COLO668 (cell line): ENCODE data around the gene CDH18.
"Not testable (repeated sequence)": the region's sequence is repeated elsewhere in the genome, so short reads cannot be mapped to it uniquely, and the experiment has no call there.

ENCODE experiments used
- DNase-seq: peaks from one replicate; lab custom pipeline; 2025; ENCODE audit not compliant: unreplicated experiment; lab: John Stamatoyannopoulos, UW

The CDH18 gene

DNA sequence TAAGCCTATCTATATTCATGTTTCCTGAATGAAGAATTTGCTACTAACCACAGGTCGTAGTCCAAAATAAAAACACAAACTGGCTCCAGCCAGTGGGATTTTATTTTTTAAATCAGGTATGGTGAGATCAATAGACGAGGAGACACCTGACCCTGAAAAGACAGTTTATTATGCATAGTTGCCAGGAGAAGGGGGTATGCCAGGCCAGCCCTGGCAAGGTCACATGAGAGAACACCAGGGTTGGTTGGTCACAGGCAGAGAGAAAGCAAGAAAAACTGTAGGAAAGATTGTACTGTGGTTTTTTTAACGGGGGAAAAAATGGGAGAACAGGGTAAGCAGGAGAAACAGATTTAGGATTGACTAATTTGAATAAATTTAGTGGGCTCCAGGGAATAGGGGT is 125.3 kb downstream of the CDH18 start:
- no peak for DNase-seq

DNA sequence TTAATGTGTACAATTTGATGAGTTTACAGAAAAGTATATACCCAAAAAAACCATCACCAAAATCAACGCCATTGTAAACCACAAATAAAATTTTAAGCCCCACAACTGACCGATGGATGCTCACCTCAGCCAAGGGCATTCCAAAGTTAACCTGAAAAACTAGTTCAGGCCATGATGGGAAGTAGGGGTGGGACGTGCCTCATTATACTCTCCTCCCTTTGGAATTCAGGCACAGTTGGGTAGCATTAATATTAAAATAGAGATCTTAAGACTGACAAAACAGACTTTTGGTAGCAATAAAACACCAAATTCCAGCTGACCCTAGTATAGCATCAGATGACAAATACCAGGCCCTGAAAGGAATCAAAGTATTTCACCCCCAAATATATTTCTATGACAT is 129.0 kb downstream of the CDH18 start:
- DNase-seq: no peak

DNA sequence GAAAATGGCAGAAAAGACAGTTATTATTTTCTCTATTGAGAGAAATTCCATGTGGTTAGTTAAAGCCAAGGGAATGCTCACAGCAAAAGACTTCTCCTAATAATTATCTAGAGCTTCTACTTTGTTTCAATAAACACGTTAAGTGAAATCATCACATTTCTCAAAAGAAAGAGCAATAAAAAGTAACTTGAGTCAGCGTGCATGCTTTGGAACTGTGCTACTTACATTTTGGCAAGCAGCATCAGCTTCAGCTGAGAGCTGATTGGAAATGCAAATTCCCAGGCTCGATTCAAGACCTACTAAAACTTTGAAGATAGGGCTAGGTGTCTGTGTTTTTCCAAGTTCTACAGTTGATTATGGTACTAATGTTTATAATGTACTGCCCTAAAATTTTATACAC is 132.1 kb downstream of the CDH18 start:
- no peak for DNase-seq

DNA sequence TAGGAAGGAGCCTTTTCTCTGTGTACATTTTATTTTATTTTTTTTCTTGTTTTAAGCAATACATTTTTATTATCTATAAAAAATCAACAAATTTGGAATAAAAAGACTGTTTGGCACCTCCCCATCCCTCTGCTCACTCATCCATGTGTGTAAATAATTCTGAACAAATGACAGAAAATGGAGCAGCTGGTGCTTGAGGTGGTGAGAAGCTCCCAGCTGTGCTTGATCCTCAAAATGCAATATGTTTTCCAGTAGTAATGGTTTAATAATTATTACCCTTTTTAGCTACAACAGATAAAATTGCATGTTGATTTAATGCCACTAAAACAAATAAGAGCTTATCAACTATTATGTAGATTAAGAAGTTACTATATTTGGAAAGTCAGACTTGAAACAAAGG is 132.5 kb downstream of the CDH18 start:
- no peak for DNase-seq

DNA sequence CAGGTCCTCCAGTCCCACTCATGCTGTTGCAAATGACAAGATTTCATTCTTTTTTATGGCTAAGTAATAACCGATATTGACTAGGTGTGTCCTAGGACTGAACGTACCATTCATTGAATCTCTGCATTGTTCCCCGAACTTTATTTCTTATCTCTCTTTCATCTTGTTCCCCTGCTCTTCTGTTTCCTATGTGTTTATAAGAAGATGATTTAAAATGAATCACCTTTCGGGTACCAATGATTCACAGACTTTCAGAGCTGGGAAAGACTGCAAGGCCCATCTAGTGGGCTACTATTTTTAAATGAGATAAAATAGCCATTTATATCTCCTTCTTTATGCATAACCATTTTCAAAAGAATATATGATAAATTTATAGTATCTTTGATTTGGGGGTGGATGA is 133.0 kb downstream of the CDH18 start:
- no peak for DNase-seq

DNA sequence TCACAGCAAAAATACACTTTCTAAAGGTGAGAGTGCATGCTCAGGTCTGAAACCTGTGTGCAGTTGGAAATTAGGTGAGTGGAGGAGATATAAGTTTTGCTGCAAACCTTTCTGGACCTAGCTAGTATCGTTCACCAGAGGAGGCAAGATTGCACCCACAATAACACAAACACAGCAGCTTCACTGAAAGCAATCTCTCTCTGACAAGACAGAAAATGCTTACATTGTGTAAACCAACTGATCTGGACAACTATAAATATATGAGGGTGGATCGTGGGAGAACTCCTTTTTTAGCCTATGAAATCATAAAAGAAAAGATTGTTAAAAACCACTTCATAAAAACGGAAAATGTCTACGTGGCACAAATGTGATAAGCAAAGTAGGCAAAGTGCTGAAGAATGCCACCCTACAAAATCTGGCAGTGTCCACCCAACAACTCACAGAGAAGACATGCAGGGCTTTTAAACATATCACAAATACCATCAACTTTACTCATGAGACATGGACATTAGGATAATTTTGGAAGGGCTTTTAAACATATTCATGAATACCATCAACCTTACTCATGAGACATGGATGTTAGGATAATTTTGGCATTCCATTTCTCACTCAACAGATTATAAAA is 134.3 kb downstream of the CDH18 start:
- no peak for DNase-seq

DNA sequence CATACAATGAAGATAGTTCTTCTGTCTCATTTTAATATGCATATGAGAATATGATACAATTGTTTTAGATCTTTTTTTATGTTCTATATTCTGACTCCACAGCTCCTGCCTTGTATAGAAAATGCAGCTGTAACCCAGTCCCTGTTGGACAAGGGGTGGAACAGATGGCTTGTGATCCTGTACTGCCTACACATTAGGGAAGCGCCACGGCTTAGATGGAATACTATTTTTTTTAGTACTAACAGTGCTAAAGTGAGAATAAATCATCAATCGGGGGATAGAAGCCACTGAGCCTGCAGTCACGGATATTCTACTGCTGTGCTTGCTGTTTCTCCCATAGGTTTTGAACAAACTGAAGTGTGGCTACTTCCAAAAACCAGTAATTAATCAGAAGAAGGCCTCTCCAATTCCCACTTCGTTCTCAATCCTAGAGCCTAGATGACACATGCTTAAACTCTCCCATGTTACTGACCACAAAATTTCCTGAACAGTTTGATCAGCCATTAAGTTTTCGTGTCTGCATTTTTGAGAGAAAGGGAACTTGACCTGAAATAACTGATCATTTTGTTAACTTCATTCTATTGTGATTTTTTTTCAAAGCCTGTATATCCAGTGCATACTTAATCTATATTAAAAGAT is 150.3 kb downstream of the CDH18 start:
- no peak for DNase-seq

DNA sequence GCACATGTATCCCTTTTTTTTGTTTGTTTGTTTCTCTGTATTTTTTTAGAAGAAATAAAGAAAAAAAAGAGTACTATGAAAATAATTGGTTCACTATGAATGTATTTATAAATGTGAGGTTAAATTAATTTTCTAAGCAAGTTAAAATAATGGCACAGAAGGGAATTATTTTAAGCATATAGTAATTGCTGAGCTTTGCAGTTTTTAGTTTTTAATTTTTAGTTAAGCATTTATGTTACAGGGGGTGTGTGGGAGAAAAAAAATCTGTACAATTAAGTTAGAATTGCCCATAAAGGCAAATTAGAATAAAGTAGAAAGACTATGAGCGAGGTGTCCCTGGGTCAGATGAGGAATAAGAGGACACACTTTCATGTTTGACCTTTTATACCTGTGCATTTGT is 152.6 kb downstream of the CDH18 start:
- no peak for DNase-seq

DNA sequence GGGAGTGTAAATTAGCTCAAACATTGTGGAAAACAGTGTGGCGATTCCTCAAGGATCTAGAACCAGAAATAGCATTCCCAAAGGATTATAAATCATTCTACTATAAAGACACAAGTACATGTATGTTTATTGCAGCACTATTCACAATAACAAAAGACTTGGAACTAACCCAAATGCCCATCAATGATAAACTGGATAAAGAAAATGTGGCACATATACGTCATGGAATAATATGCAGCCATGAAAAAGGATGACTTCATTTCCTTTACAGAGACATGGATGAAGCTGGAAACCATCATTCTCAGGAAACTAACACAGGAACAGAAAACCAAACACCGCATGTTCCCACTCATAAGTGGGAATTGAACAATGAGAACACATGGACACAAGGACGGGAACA is 175.3 kb downstream of the CDH18 start:
- not testable (repeated sequence) for DNase-seq

DNA sequence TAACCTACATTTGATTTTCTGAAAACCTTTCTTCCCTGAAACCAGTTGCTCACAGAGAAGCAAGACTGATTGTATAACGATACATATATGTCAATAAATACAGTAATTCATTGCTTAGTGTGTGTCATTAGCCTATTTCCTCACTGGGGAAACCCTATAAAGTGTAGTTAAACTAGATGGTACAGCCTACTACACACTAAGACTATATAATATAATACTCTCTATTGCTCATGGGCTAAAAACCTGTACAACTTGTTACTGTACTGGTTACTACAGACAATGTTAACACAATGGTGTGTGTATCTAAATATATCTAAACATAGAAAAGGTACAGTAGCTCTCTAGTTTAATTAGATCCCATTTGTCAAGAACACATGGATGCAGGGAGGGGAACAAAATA is 181.2 kb downstream of the CDH18 start:
- DNase-seq: no peak

DNA sequence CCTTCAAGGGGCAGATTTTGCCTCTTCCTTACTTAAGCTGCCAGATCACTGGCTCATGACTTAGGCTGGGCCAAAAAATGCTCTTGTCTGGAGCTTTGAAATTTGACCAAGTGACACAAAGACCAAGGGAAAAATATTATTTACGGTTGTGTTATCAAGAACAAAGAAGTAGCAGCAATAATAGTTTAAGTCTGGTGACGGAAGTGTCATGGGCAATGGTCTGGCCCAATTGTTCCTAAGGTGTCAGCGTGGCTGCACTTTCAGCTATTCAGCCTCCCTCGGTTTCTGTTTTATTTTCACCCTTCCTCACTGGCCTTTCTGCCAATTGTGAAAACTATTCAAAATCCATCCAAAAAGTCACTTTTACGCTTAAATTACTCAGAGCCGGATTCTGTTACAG is 185.3 kb downstream of the CDH18 start:
- DNase-seq: no peak

DNA sequence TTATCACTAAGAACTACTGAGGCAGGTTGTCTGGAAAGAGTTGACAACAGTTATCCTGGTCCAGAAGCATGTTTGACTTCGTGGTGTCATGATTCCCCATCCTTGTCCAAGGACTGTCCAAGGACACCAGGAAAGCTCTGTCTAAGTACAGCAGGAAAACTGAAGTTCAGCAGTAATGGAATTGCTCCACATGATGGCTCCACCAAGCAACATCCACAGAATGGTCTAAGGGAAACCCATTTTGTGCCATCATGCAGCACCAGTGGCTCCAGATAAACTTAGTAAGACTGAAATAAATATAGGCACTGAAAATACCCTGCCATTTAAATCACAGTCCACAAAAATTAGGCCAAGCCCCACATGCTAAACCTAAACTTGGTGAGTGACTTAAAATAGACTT is 192.8 kb downstream of the CDH18 start:
- no peak for DNase-seq

DNA sequence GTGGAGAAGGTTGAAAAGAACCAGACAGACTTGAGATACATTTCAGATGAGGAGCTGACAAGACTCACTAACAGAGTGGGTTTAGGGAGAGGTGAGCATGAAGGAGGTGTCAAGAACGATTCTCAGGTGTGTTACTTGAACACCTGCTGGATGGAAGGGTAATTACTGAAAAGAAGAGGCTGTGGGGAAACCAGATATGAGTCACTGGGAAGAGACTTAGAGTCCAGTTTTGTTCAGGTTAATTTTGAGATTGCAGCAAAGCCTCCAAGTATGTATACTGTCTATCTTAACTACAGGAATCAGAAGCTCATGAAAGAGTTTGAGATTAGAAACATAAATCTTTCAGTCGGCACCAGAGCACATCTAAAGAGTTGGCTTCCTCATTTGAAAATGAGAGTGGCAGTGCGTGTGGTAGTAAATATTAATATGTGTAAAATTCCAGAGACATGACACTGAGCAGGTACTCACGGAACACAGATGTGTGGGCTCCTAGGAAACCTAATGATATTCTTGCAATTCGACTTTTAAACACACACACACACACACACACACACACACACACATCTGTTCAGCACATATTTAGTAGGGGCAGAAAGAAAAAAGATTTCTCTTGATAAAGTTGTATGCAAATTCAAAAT is 197.1 kb downstream of the CDH18 start:
- no peak for DNase-seq

DNA sequence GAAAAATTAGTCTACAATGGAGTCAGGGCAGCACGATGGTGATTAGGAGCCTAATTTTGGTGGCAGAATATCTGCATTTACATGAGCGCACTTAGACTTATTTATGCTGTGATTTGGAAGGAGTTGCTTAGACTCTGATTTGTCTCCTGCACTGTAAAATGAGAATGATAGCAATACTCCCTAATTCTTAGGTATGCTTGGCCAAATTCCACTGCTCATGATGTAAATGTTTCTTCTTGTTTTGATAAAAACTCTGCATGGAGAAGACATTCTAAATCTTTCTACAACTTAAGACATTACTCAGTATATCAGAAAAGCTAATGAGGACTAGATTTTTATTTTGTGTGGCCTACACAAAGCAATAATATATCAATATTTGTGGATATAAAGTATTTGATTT is 205.4 kb downstream of the CDH18 start:
- no peak for DNase-seq

DNA sequence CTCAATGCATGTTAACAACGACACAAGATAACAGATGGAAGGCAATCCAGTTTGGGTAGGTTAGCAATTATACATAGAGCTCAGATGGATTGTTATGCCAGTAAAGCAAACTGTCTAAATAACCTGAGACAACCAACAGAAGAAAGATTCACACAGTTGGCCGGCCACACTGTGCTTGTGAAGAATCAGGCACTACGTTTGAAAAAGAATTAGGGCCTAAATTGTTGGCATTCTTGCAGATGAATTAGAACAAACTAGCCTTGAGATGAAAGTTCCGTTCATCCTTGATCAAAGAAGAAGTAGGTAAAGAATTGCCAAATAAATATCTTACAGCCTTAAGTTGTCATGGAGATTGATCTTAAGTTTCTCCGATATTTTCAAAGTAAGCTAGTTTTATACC is 210.6 kb downstream of the CDH18 start:
- DNase-seq: no peak

DNA sequence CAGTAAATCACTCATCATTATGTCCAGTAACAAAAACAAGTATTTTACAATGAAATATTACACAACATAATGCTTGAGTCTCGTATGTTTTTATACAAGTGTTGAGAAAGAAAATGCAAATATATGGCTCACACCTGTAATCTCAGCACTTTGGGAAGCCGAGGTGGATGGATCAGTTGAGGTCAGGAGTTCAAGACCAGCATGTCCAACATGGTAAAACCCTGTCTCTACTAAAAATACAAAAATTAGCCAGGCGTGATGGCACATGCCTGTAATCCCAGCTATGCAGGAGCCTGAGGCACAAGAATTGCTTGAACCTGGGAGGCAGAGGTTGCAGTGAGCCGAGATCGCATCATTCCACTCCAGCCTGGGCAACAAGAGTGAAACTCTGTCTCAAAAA is 211.1 kb downstream of the CDH18 start:
- DNase-seq: not testable (repeated sequence)

DNA sequence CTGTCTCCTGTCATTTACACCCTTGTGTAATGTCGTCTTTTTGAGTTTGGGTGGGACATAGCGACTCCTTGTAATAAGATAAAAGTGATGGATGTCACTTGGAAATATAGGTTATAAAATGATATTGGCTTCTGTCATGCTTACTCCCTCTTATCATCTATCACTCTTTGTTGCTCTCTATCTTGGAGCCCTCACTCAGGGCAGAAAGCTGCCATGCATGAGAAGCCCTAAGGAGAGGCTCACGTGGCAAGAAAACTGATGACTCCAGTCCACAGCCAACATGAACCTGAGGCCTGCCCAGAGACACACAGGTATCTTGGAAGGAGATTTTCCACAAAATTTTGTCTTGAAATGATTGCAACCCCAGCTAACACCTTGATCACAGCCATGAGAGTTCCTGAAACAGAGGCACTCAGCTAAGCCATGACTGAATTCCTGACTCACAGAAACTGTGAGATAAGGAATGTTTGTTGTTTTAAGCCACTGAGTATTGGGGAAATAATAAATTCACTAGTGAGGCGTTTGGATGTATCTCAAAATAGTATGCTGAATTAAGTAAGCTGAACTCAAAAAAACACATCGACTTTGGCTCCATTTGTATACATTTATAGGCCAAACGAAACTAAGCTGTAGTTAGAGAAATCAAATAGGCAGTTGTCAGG is 216.7 kb downstream of the CDH18 start:
- no peak for DNase-seq

DNA sequence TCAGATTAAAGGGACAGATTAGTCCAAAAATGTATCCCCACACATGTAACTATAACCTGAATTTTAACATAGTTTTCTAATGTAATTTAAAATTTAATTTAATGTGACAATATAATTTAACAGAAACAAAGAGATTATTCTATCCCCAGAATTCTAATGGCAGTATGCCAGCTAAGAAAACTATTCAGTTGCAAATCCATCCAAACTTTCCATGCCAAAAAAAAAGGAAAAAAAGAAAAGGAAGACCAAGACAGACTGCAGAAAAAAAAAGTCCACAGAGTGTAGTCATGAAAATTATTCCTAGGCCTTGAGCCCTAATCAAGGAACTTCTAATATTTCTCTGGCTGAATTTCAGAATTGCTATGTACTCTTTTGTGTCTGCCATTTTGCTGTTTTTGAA is 217.6 kb downstream of the CDH18 start:
- no peak for DNase-seq

DNA sequence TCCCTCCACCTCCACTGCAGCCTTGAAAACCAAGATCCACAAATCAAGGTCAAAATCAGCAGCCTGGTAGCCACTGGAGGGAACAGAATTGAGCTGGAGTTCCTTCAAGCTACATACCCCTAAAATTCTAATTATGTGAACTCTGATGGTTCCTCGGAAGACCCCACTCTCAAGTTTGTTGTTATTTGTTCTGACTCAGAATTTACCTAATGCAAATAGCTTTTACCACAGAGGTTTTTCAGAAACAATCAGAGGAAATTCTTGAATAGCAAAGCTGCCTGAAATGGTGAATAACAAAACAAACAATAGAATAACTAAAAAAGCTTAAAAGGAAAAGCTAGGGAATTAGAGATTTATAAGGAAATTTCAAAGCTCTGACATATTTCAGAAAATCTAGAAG is 220.0 kb downstream of the CDH18 start:
- no peak for DNase-seq

DNA sequence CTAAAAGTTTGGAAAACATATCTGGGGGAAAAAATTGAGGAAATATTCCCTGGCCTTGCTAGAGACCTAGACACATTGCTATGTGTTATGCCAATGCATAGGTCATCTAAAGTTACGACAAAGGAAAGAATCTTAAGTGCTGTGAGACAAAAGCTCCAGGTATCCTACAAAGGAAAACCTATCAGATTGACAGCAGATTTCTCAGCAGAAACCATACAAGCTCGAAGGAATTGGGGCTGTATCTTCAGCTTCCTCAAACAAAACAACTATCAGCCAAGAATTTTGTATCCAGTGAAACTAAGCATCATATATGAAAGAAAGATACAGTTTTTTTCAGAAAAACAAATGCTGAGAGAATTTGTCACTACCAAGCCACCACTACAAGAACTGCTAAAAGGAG is 234.4 kb downstream of the CDH18 start:
- DNase-seq: no peak

DNA sequence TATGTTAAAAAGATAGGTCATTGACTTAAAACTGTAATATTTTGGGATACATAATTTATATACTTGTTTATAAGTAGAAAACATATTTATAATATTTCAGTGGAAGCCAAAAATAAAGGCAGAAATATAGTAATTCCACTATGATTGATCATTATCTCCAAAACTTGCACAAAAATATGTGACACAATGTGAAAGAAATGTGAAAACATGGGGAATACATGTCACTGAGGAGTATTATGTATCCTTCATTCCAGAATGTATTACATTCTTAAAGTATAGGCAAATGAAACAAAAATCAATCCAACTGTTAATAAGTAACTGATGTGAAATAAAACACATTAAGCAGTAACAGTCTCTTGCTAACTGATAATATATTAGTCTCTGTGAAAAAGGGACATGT is 236.7 kb downstream of the CDH18 start:
- DNase-seq: no peak

DNA sequence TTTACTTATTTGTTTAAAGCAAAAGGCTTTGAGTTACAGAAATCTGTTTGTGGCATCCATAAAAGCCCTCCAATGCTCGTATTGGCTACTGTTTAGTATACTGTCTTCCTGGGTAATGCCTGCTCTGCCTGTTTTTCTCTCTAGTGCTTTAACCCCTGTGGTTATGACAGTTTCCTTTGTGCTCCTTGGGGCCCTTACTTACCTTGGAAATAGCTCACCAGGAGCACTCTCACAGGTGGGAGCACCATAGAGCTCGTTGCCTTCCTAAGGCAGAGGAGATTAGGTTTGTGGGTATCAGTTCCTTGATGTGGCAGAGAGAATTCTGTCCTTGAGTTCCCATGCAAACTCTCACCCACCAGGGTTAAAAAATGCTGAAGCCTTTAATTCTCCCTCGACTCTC is 242.8 kb downstream of the CDH18 start:
- no peak for DNase-seq
